H1 (cell line): Measurements from ENCODE around the gene GATAD2B. TPM values are rescaled to one million over a fixed set of nuclear protein-coding genes. Genes with fewer than 3 reads are reported as not detected.

Experiments
- SP2 ChIP-seq: IDR thresholded peaks from 2 replicates; pipeline ENCODE4 v1.6.1; 2012; ENCODE audit warnings: mild to moderate bottlenecking, low read length, inconsistent platforms
- polyA plus RNA-seq, 7 experiments: library from polyadenylated mRNA; depleted of rRNA in 3 of 7; stranded (reverse) in 5 of 7; unstranded in 2 of 7; fragments of >200 nt in 5 of 7; fragments of 200-250 nt in 2 of 7; gene quantifications; 1 replicate in 5 of 7; 2 replicates in 1 of 7; 4 replicates in 1 of 7; pipeline versions ENCODE4 v1.2.1 to v1.2.3, GENCODE V29; 2011 to 2013; ENCODE audit warnings: missing spikeins in 2 of 7, mixed read lengths in 2 of 7
- total RNA-seq: library from RNA; stranded (reverse); fragmentation: NEBNext Ultra II Directional; extraction: Animal tissue kit (Norgen Biotek cat#: 25700); gene quantifications from 2 replicates; pipeline ENCODE4 v1.2.1, GENCODE V29; 2021

GATAD2B gene
- total and polyA plus RNA-seq, 2 of the 8 experiments (the other 6 are each of a cell fraction or from before 2014, with no cell fraction given) = 8.4 to 39.1 TPM

- peak; percentile 65 for TF ChIP-seq SP2
Measured at GRCh38 chr1:153963030-153963849, 40.5 kb upstream of the GATAD2B start, which contains the start of gene SLC39A1 (continued).
